Limb (tissue), 2 donors: ENCODE results near the gene KRT83.
"Not testable (repeated sequence)": the region's sequence is repeated elsewhere in the genome, so short reads cannot be mapped to it uniquely, and the experiment has no call there.

Experiments used
- DNase-seq, 2 donors: peaks; one replicate each; pipeline ENCODE4 v3.0.0-alpha.2; 2016; ENCODE audit errors: extremely low spot score in 2 of 2

The KRT83 gene

GRCh38 chr12:52332381-52332780 is 11.2 kb upstream of the KRT83 start:
- DNase-seq = no peak

GRCh38 chr12:52331833-52332232 is 10.6 kb upstream of the KRT83 start:
- DNase-seq = no peak

- no peak for DNase-seq
Observed at GRCh38 chr12:52331039-52331438, 9.8 kb upstream of the KRT83 start.

GRCh38 chr12:52327830-52328500 is 6.8 kb upstream of the KRT83 start:
- DNase-seq = no peak

GRCh38 chr12:52327052-52327829 is 6.0 kb upstream of the KRT83 start:
- DNase-seq = peak; percentile 38 to 66

- no peak for DNase-seq
Observed at GRCh38 chr12:52324153-52324444, 2.9 kb upstream of the KRT83 start.

GRCh38 chr12:52323416-52324152 is 2.4 kb upstream of the KRT83 start:
- DNase-seq = no peak

GRCh38 chr12:52323001-52323400 is 1.8 kb upstream of the KRT83 start:
- no peak for DNase-seq

- DNase-seq = no peak
Observed at GRCh38 chr12:52322069-52322468, 871 bp upstream of the KRT83 start.

GRCh38 chr12:52321418-52321817 is 220 bp upstream of the KRT83 start:
- no peak for DNase-seq

- DNase-seq = no peak
Observed at GRCh38 chr12:52319097-52319496, 2.1 kb downstream of the KRT83 start.

- DNase-seq = no peak
Observed at GRCh38 chr12:52318241-52318990, 2.8 kb downstream of the KRT83 start.

GRCh38 chr12:52317468-52318052 is 3.6 kb downstream of the KRT83 start:
- DNase-seq = no peak

- no peak for DNase-seq
Observed at GRCh38 chr12:52316701-52317100, 4.5 kb downstream of the KRT83 start.

GRCh38 chr12:52316290-52316689 is 4.9 kb downstream of the KRT83 start:
- no peak for DNase-seq

- not testable (repeated sequence) for DNase-seq
Observed at GRCh38 chr12:52315721-52316120, 5.5 kb downstream of the KRT83 start.

GRCh38 chr12:52314511-52314910 is 6.7 kb downstream of the KRT83 start:
- no peak for DNase-seq

GRCh38 chr12:52313926-52314325 is 7.3 kb downstream of the KRT83 start:
- no peak for DNase-seq

GRCh38 chr12:52313461-52313860 is 7.7 kb downstream of the KRT83 start:
- DNase-seq = no peak

- no peak for DNase-seq
Observed at GRCh38 chr12:52312086-52312485, 9.1 kb downstream of the KRT83 start.

- DNase-seq = peak in 1 of 2 donors; percentile 18
Observed at GRCh38 chr12:52311285-52311648, 9.9 kb downstream of the KRT83 start.
